ENCODE data around the gene COPZ2. TPM values are rescaled to one million over a fixed set of nuclear protein-coding genes. Genes with fewer than 3 reads are reported as not detected.

COPZ2 gene
- total and polyA plus RNA-seq, 9 of the 15 experiments (the other 6 are each of a cell fraction or from before 2014, with no cell fraction given): 0.22 to 0.49 TPM; not detected in 7

DNA sequence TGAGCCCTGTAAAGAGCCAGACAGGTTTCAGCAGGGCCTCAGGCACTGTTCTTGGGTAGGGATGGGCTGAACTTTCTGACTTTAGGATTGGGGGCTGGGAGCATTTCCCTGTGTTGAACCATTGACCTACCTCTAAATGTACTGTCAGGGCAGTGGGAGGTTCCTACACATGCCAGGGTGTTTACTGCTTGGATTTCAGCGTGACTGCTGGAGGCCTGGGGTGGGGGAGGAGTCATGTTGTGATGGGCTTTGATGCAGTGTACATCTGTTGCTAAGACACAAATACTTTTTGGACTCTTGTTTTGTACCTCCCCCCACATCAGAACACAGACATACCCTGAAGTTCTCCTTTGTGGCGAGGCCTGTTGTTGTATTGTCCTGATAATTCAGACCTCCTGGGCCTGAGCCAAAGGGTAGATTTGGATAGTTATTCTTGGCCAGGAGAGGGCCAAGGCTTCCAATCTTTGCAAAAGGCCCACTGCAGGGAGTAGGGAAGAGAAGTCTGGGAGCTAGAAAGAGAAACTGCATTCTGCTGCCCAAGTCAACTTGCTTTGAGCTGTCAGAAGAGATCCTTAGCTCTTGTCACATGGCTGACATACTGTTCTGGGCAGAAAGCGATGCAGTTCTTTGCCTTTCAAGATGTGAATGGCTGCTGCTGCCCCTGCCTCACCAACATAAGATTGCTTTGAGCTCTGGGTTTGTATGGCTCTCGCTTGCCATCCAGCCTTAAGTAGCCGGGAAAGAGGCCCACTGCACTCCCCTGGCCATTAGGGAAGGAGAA is 14.3 kb upstream of the COPZ2 start (continued):
- TF ChIP-seq, protein P1, sequence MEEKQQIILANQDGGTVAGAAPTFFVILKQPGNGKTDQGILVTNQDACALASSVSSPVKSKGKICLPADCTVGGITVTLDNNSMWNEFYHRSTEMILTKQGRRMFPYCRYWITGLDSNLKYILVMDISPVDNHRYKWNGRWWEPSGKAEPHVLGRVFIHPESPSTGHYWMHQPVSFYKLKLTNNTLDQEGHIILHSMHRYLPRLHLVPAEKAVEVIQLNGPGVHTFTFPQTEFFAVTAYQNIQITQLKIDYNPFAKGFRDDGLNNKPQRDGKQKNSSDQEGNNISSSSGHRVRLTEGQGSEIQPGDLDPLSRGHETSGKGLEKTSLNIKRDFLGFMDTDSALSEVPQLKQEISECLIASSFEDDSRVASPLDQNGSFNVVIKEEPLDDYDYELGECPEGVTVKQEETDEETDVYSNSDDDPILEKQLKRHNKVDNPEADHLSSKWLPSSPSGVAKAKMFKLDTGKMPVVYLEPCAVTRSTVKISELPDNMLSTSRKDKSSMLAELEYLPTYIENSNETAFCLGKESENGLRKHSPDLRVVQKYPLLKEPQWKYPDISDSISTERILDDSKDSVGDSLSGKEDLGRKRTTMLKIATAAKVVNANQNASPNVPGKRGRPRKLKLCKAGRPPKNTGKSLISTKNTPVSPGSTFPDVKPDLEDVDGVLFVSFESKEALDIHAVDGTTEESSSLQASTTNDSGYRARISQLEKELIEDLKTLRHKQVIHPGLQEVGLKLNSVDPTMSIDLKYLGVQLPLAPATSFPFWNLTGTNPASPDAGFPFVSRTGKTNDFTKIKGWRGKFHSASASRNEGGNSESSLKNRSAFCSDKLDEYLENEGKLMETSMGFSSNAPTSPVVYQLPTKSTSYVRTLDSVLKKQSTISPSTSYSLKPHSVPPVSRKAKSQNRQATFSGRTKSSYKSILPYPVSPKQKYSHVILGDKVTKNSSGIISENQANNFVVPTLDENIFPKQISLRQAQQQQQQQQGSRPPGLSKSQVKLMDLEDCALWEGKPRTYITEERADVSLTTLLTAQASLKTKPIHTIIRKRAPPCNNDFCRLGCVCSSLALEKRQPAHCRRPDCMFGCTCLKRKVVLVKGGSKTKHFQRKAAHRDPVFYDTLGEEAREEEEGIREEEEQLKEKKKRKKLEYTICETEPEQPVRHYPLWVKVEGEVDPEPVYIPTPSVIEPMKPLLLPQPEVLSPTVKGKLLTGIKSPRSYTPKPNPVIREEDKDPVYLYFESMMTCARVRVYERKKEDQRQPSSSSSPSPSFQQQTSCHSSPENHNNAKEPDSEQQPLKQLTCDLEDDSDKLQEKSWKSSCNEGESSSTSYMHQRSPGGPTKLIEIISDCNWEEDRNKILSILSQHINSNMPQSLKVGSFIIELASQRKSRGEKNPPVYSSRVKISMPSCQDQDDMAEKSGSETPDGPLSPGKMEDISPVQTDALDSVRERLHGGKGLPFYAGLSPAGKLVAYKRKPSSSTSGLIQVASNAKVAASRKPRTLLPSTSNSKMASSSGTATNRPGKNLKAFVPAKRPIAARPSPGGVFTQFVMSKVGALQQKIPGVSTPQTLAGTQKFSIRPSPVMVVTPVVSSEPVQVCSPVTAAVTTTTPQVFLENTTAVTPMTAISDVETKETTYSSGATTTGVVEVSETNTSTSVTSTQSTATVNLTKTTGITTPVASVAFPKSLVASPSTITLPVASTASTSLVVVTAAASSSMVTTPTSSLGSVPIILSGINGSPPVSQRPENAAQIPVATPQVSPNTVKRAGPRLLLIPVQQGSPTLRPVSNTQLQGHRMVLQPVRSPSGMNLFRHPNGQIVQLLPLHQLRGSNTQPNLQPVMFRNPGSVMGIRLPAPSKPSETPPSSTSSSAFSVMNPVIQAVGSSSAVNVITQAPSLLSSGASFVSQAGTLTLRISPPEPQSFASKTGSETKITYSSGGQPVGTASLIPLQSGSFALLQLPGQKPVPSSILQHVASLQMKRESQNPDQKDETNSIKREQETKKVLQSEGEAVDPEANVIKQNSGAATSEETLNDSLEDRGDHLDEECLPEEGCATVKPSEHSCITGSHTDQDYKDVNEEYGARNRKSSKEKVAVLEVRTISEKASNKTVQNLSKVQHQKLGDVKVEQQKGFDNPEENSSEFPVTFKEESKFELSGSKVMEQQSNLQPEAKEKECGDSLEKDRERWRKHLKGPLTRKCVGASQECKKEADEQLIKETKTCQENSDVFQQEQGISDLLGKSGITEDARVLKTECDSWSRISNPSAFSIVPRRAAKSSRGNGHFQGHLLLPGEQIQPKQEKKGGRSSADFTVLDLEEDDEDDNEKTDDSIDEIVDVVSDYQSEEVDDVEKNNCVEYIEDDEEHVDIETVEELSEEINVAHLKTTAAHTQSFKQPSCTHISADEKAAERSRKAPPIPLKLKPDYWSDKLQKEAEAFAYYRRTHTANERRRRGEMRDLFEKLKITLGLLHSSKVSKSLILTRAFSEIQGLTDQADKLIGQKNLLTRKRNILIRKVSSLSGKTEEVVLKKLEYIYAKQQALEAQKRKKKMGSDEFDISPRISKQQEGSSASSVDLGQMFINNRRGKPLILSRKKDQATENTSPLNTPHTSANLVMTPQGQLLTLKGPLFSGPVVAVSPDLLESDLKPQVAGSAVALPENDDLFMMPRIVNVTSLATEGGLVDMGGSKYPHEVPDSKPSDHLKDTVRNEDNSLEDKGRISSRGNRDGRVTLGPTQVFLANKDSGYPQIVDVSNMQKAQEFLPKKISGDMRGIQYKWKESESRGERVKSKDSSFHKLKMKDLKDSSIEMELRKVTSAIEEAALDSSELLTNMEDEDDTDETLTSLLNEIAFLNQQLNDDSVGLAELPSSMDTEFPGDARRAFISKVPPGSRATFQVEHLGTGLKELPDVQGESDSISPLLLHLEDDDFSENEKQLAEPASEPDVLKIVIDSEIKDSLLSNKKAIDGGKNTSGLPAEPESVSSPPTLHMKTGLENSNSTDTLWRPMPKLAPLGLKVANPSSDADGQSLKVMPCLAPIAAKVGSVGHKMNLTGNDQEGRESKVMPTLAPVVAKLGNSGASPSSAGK (IDR thresholded peaks at IDR 0.05): no peak
- TF ChIP-seq ADNP (tag; IDR thresholded peaks at IDR 0.05) (no peak), POLR2B (IDR thresholded peaks at IDR 0.05; ENCODE audit: low read depth, partially characterized antibody) (no peak), TBP (optimal IDR thresholded peaks at IDR 0.05; ENCODE audit: low read depth, low read length) (no peak), ZNF184 (CRISPR knock-in tag; IDR thresholded peaks at IDR 0.05) (no peak), ZBTB33 (CRISPR knock-in tag; IDR thresholded peaks at IDR 0.05) (no peak), ARID2 (IDR thresholded peaks at IDR 0.05) (no peak), ZNF408 (CRISPR knock-in tag; IDR thresholded peaks at IDR 0.05; ENCODE audit: low read depth) (no peak), LEF1 (IDR thresholded peaks at IDR 0.05) (peak; percentile 77), ZNF584 (CRISPR knock-in tag; IDR thresholded peaks at IDR 0.05; ENCODE audit: low read depth) (no peak)
- TF ChIP-seq, protein P2, sequence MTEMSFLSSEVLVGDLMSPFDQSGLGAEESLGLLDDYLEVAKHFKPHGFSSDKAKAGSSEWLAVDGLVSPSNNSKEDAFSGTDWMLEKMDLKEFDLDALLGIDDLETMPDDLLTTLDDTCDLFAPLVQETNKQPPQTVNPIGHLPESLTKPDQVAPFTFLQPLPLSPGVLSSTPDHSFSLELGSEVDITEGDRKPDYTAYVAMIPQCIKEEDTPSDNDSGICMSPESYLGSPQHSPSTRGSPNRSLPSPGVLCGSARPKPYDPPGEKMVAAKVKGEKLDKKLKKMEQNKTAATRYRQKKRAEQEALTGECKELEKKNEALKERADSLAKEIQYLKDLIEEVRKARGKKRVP (CRISPR knock-in tag; IDR thresholded peaks at IDR 0.05): no peak
- TF ChIP-seq, protein P3, sequence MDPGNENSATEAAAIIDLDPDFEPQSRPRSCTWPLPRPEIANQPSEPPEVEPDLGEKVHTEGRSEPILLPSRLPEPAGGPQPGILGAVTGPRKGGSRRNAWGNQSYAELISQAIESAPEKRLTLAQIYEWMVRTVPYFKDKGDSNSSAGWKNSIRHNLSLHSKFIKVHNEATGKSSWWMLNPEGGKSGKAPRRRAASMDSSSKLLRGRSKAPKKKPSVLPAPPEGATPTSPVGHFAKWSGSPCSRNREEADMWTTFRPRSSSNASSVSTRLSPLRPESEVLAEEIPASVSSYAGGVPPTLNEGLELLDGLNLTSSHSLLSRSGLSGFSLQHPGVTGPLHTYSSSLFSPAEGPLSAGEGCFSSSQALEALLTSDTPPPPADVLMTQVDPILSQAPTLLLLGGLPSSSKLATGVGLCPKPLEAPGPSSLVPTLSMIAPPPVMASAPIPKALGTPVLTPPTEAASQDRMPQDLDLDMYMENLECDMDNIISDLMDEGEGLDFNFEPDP (CRISPR knock-in tag; IDR thresholded peaks at IDR 0.05): no peak

Data from K562 (cell line).